IPS-15b (cell line): Measurements from ENCODE around the gene TMEM176A.
"Not testable (repeated sequence)": the region's sequence is repeated elsewhere in the genome, so short reads cannot be mapped to it uniquely, and the experiment has no call there.

Experiments
- H3K27me3 ChIP-seq: one replicate; pipeline ENCODE4 v1.6.1; 2013; ENCODE audit warnings: low read length; ENCODE audit not compliant: control insufficient read depth, insufficient read depth
- H3K36me3 ChIP-seq: one replicate; pipeline ENCODE4 v1.6.1; 2013; ENCODE audit warnings: low read length; ENCODE audit not compliant: control insufficient read depth, insufficient read depth
- H3K4me1 ChIP-seq: one replicate; pipeline ENCODE4 v1.6.1; 2013; ENCODE audit warnings: mild to moderate bottlenecking, low read length; ENCODE audit not compliant: control insufficient read depth, insufficient read depth
- H3K4me3 ChIP-seq: one replicate; pipeline ENCODE4 v1.5.1; 2013; ENCODE audit warnings: low read depth, low read length
- H3K9ac ChIP-seq: one replicate; pipeline ENCODE4 v1.6.1; 2013; ENCODE audit warnings: low read depth, mild to moderate bottlenecking, low read length
- H3K9me3 ChIP-seq: one replicate; pipeline ENCODE4 v1.6.1; 2013; ENCODE audit warnings: mild to moderate bottlenecking, low read length; ENCODE audit not compliant: control insufficient read depth, insufficient read depth

TMEM176A gene

DNA sequence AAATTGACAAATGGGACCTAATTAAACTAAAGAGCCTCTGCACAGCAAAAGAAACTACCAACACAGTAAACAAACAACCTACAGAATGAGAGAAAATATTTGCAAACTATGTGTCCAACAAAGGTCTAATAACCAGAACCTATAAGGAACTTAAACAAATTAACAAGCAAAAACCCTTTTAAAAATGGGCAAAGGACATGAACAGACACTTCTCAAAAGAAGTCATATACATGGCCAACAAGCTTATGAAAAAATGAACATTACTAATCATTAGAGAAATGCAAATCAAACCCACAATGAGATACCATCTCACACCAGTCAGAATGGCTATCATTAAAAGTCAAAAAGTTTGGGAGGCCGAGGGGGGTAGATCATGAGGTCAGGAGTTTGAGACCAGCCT is 26.4 kb upstream of the TMEM176A start:
- H3K36me3 ChIP-seq, H3K9me3 ChIP-seq, H3K27me3 ChIP-seq, H3K4me3 ChIP-seq, H3K4me1 ChIP-seq, H3K9ac ChIP-seq: not testable (repeated sequence)

GRCh38 chr7:150778014-150778737 is 22.4 kb upstream of the TMEM176A start:
- Histone ChIP-seq H3K27me3 (no peaks in the 10 kb centered on the region), H3K4me1 (no peaks in the 10 kb centered on the region), H3K9ac (no peak overlapping the region), H3K36me3 (no peaks in the 10 kb centered on the region), H3K4me3 (no peak overlapping the region), H3K9me3 (no peaks in the 10 kb centered on the region)

- H3K36me3 ChIP-seq: no peaks in the 10 kb centered on the region
- H3K9me3 ChIP-seq: no peaks in the 10 kb centered on the region
- H3K9ac ChIP-seq: no peak overlapping the region
- H3K4me1 ChIP-seq: no peaks in the 10 kb centered on the region
- H3K4me3 ChIP-seq: no peak overlapping the region
- no peaks in the 10 kb centered on the region for H3K27me3 ChIP-seq
Observed at GRCh38 chr7:150778738-150779301, 21.7 kb upstream of the TMEM176A start.

DNA sequence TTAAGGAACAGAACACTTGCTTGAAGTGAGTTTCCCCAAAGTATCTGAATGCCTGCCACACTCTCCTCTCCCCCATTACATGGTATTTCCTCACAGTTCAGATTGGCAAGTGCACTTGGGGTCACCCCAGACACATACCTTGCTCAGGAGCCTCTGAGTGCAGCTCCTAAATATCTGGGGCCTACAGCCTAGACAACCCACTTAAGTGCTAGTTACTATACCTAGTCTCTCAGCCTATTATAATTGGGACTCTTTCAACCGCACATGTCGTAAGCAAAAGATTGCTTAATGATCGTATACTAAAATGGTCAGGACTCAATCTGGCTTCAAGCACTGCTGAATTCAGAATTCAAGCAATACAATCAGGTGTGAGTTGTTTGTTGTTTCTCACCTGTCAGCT is 20.3 kb upstream of the TMEM176A start:
- Histone ChIP-seq H3K4me3 (no peak overlapping the region), H3K27me3 (no peaks in the 10 kb centered on the region), H3K9ac (no peak overlapping the region), H3K9me3 (no peaks in the 10 kb centered on the region), H3K36me3 (no peaks in the 10 kb centered on the region), H3K4me1 (no peaks in the 10 kb centered on the region)

GRCh38 chr7:150781103-150781502 is 19.5 kb upstream of the TMEM176A start:
- no peaks in the 10 kb centered on the region for H3K9me3 ChIP-seq
- H3K4me3 ChIP-seq: no peak overlapping the region
- no peak overlapping the region for H3K9ac ChIP-seq
- peaks cover 2% of the 10 kb centered on the region for H3K27me3 ChIP-seq
- no peaks in the 10 kb centered on the region for H3K36me3 ChIP-seq
- H3K4me1 ChIP-seq: no peaks in the 10 kb centered on the region

DNA sequence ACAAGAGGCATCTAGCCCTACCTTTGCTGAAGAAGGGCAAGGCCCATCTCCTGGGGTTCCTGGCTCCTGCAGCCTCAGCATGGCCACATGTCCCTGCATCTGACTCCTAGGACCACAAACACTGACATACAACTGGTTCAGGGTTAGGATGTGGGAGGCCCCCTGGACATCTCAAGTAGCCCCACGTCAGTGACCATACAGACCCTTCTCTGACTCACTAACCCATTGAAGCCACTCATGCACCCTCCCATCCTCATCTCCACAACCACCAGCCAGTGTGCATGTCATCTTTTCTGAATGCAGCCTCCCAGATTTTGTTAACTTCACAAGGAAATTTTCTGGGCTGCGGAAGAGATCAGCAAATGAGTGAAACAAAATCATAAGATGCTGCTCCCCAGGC is 18.6 kb upstream of the TMEM176A start:
- Histone ChIP-seq H3K9ac (no peak overlapping the region), H3K36me3 (no peaks in the 10 kb centered on the region), H3K4me1 (no peaks in the 10 kb centered on the region), H3K9me3 (no peaks in the 10 kb centered on the region), H3K27me3 (peaks cover 2% of the 10 kb centered on the region), H3K4me3 (no peak overlapping the region)

DNA sequence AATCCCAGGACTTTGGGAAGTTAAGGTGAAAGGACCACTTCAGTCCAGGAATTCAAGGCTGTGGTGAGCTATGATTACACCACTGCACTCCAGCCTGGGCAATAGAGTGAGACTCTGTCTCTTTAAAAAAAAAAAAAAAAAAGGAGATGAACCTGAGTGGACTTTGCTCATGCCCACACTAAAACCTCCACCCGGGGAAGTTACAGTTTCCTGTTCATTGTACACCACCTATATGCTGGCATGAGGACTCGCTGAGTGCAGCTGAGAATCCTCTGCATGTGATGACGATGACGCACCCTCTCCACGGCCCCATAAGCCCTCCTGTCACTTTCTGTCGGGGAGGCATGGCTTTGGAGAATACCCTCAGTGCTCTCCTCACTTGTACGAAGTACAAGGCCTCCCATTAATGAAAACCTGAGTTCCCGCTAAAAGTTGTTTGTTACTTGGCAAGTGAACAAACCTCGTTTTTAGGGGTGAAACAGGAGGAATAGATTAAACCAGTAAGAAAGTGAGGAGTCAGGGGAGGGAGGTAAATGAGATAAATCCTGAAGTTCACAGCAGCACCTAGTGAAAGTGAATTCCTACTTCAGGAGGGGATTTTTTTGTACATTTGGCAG is 16.3 kb upstream of the TMEM176A start:
- H3K27me3 ChIP-seq: peaks cover 6% of the 10 kb centered on the region
- H3K4me3 ChIP-seq: no peak overlapping the region
- no peak overlapping the region for H3K9ac ChIP-seq
- no peaks in the 10 kb centered on the region for H3K9me3 ChIP-seq
- no peaks in the 10 kb centered on the region for H3K4me1 ChIP-seq
- H3K36me3 ChIP-seq: no peaks in the 10 kb centered on the region

DNA sequence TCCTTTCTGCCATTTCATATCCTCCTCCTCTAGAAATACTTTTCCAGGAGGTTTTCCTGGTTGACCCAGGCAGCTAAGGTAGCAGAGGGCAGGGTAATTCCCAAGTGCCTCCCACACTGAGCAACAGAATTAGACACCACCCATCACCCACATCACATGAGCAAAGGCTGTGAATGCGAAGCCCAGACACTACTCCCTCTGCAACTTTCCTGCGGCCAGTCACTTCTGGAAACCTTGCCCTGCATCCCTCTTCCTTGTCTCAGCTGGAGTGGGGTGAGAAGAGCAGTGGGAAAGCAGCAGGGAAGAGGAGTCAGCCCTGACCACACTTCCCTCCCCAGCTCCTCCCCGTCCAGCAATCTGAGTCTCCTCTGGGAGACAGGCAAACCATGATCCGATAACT is 15.6 kb upstream of the TMEM176A start:
- H3K9me3 ChIP-seq: no peaks in the 10 kb centered on the region
- H3K4me3 ChIP-seq: no peak overlapping the region
- H3K4me1 ChIP-seq: no peaks in the 10 kb centered on the region
- peaks cover 6% of the 10 kb centered on the region for H3K27me3 ChIP-seq
- no peaks in the 10 kb centered on the region for H3K36me3 ChIP-seq
- no peak overlapping the region for H3K9ac ChIP-seq

GRCh38 chr7:150787321-150788281 is 13.0 kb upstream of the TMEM176A start:
- no peaks in the 10 kb centered on the region for H3K36me3 ChIP-seq
- H3K27me3 ChIP-seq: peaks cover 6% of the 10 kb centered on the region
- H3K9me3 ChIP-seq: no peaks in the 10 kb centered on the region
- H3K4me3 ChIP-seq: no peak overlapping the region
- no peak overlapping the region for H3K9ac ChIP-seq
- no peaks in the 10 kb centered on the region for H3K4me1 ChIP-seq

- H3K4me3 ChIP-seq: no peak overlapping the region
- H3K9me3 ChIP-seq: no peaks in the 10 kb centered on the region
- H3K27me3 ChIP-seq: peaks cover 6% of the 10 kb centered on the region
- H3K4me1 ChIP-seq: no peaks in the 10 kb centered on the region
- no peak overlapping the region for H3K9ac ChIP-seq
- no peaks in the 10 kb centered on the region for H3K36me3 ChIP-seq
Observed at GRCh38 chr7:150788474-150789269, 11.9 kb upstream of the TMEM176A start.
